Breast epithelium (tissue), 4 donors: Measurements from ENCODE around the gene SCP2D1. TPM values are rescaled to one million over a fixed set of nuclear protein-coding genes. Genes with fewer than 3 reads are reported as not detected.

Source experiments
- DNase-seq, 2 donors: peaks; one replicate each; pipeline ENCODE4 v3.0.0-alpha.2; 2019; ENCODE audit warnings: low spot score in 2 of 2
- H3K27ac ChIP-seq, 2 donors: fragments of 200-600 bp; sonication (generic) in 1 of 2; one replicate each; pipeline ENCODE4 v1.5.1; 2016 to 2019; ENCODE audit warnings: mild to moderate bottlenecking in 1 of 2
- H3K27me3 ChIP-seq, 2 donors: fragments of 200-600 bp; sonication (generic) in 1 of 2; one replicate each; pipeline versions ENCODE4 v1.5.1 to v1.6.0; 2017 to 2019; ENCODE audit warnings: control low read depth in 1 of 2, mild to moderate bottlenecking in 1 of 2
- H3K36me3 ChIP-seq: fragments of 200-600 bp; one replicate; pipeline ENCODE4 v1.5.1; 2019
- H3K4me1 ChIP-seq, 2 donors: fragments of 200-600 bp; sonication (generic); one replicate each; pipeline ENCODE4 v1.5.1; 2016 to 2019; ENCODE audit warnings: control low read depth in 1 of 2
- H3K4me3 ChIP-seq, 3 donors: fragments of 200-600 bp; sonication (generic); 1 replicate in 2 of 3; 2 replicates in 1 of 3; pipeline ENCODE4 v1.5.1; 2016 to 2019; ENCODE audit warnings: mild to moderate bottlenecking in 3 of 3, moderate library complexity in 2 of 3
- H3K9me3 ChIP-seq, 2 donors: fragments of 200-600 bp; sonication (generic) in 1 of 2; one replicate each; pipeline ENCODE4 v1.5.1; 2016 to 2019; ENCODE audit warnings: control low read depth in 1 of 2
- CTCF ChIP-seq, 3 donors: fragments of 450-650 bp; IDR thresholded peaks; one replicate each; pipeline ENCODE4 v1.5.1; 2016 to 2017; ENCODE audit warnings: antibody characterized with exemption in 3 of 3, mild to moderate bottlenecking in 3 of 3, moderate library complexity in 3 of 3
- POLR2A ChIP-seq: fragments of 450-650 bp; IDR thresholded peaks from one replicate; pipeline ENCODE4 v1.6.1; 2016; ENCODE audit warnings: antibody characterized with exemption, mild to moderate bottlenecking, moderate library complexity
- POLR2AphosphoS5 ChIP-seq, 3 donors: sonication (generic); formaldehyde crosslinking; IDR thresholded peaks; one replicate each; pipeline ENCODE4 v1.6.1; 2017; ENCODE audit warnings: antibody characterized with exemption in 3 of 3
- intact Hi-C: fragments of 100-400 bp; cut with DNase I; formaldehyde crosslinking; loops from one replicate; pipeline ENCODE4 v1.15.1; 2023; ENCODE audit warnings: low total_unique reads
- total RNA-seq, 3 donors: library from RNA; depleted of rRNA; stranded (reverse); fragments of >200 nt; gene quantifications; one replicate each; pipeline ENCODE4 v1.1.0, GENCODE V29; 2016

SCP2D1 gene
- total RNA-seq, 3 donors from 2014 or later = not detected

- intact Hi-C loops = no loop called here
- H3K9me3 ChIP-seq = no peaks in the 10 kb centered on the region
- H3K27ac ChIP-seq = no peak overlapping the region
- no peaks in the 10 kb centered on the region for H3K36me3 ChIP-seq
- no peak for TF ChIP-seq CTCF (IDR thresholded peaks at IDR 0.05)
- TF ChIP-seq POLR2AphosphoS5 (IDR thresholded peaks at IDR 0.05) = no peak
- no peaks in the 10 kb centered on the region for H3K4me1 ChIP-seq
- H3K27me3 ChIP-seq = no peaks in the 10 kb centered on the region
- no peak overlapping the region for H3K4me3 ChIP-seq
- DNase-seq = no peak
These were observed 39.6 kb downstream of the SCP2D1 start for GRCh38 chr20:18853216-18853615.

GRCh38 chr20:18853946-18854646 is 40.5 kb downstream of the SCP2D1 start:
- no peaks in the 10 kb centered on the region for H3K4me1 ChIP-seq
- no peaks in the 10 kb centered on the region for H3K36me3 ChIP-seq
- no peak overlapping the region for H3K27ac ChIP-seq
- no peaks in the 10 kb centered on the region for H3K27me3 ChIP-seq
- DNase-seq = no peak
- intact Hi-C loops = no loop called here
- no peaks in the 10 kb centered on the region for H3K9me3 ChIP-seq
- H3K4me3 ChIP-seq = no peak overlapping the region
- TF ChIP-seq POLR2A = no peak
- TF ChIP-seq CTCF (IDR thresholded peaks at IDR 0.05) = no peak
- TF ChIP-seq POLR2AphosphoS5 (IDR thresholded peaks at IDR 0.05) = no peak

- H3K9me3 ChIP-seq = no peaks in the 10 kb centered on the region
- no peak overlapping the region for H3K27ac ChIP-seq
- DNase-seq = no peak
- no peaks in the 10 kb centered on the region for H3K27me3 ChIP-seq
- no peak overlapping the region for H3K4me3 ChIP-seq
- no peaks in the 10 kb centered on the region for H3K4me1 ChIP-seq
- TF ChIP-seq CTCF (IDR thresholded peaks at IDR 0.05) (no peak), POLR2A (no peak), POLR2AphosphoS5 (IDR thresholded peaks at IDR 0.05) (no peak)
- intact Hi-C loops = no loop called here
- no peaks in the 10 kb centered on the region for H3K36me3 ChIP-seq
These were observed 42.3 kb downstream of the SCP2D1 start for GRCh38 chr20:18855882-18856281.

- no peak for DNase-seq
- Histone ChIP-seq H3K9me3 (no peaks in the 10 kb centered on the region), H3K27ac (no peak overlapping the region), H3K27me3 (no peaks in the 10 kb centered on the region), H3K4me1 (no peaks in the 10 kb centered on the region), H3K36me3 (no peaks in the 10 kb centered on the region), H3K4me3 (no peak overlapping the region)
- TF ChIP-seq POLR2A (no peak), CTCF (IDR thresholded peaks at IDR 0.05) (no peak), POLR2AphosphoS5 (IDR thresholded peaks at IDR 0.05) (no peak)
- intact Hi-C loops = no loop called here
These were observed 43.3 kb downstream of the SCP2D1 start for GRCh38 chr20:18856873-18857272.

- TF ChIP-seq CTCF (IDR thresholded peaks at IDR 0.05) (no peak), POLR2AphosphoS5 (IDR thresholded peaks at IDR 0.05) (no peak), POLR2A (no peak)
- intact Hi-C loops = no loop called here
- no peak for DNase-seq
These were observed 44.1 kb downstream of the SCP2D1 start for GRCh38 chr20:18857640-18858039.

More at GRCh38 chr20:18857640-18858039, 44.1 kb downstream of the SCP2D1 start:
- Histone ChIP-seq H3K27me3 (no peaks in the 10 kb centered on the region), H3K27ac (no peak overlapping the region), H3K9me3 (no peaks in the 10 kb centered on the region), H3K4me3 (no peak overlapping the region), H3K36me3 (no peaks in the 10 kb centered on the region), H3K4me1 (no peaks in the 10 kb centered on the region)
